ENCODE measurements around the gene MAGI2. TPM values are rescaled to one million over a fixed set of nuclear protein-coding genes. Genes with fewer than 3 reads are reported as not detected.

The MAGI2 gene
- total RNA-seq, 1 experiment from 2014 or later = 0.07 TPM

DNA sequence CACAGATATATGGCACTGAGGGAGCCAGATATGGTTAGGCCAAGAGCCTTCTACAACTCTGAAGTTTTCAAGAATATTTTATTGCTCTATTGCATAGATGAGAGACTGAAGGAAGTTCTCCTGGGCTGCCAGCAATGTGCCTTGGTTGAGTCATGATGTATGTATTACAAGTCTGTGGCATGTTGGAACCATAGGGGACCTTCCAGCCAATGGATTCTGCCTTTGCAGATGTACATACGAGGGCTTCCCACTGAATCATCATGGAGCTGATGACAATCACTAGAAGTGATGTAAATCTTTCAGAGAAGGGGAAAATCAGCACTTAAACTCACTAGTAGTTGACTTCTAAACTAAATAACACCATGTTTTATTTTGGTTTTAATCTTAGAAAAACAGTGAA is 1235.4 kb downstream of the MAGI2 start:
- ChIA-PET POLR2A (no interaction called here), CTCF (interaction anchor here (0.5 to 0.6 kb wide), 2 partner anchors 8 to 626 kb away, joined by 3 read pairs; no protein-coding TSS in a partner anchor)
- BruUV-seq (replicated peaks) = no TSS peak
- H3K4me1 Mint-ChIP-seq (ENCODE audit: insufficient read depth, unreplicated experiment) = no peaks in the 10 kb centered on the region
- no peak for TF ChIP-seq CTCF (IDR thresholded peaks at IDR 0.05; ENCODE audit: unreplicated experiment)
- intact Hi-C loops (cut with micrococcal nuclease) = no loop called here
- no peak overlapping the region for H3K4me3 Mint-ChIP-seq (ENCODE audit: unreplicated experiment)
- no peaks in the 10 kb centered on the region for H3K9me3 Mint-ChIP-seq (ENCODE audit: unreplicated experiment)
- peaks cover 93% of the 10 kb centered on the region for H3K27me3 Mint-ChIP-seq (ENCODE audit: insufficient read depth, unreplicated experiment)
- no peak overlapping the region for H3K27ac Mint-ChIP-seq (ENCODE audit: low read depth, unreplicated experiment)
- H3K36me3 Mint-ChIP-seq (ENCODE audit: insufficient read depth, unreplicated experiment) = no peaks in the 10 kb centered on the region
- DNase-seq (ENCODE audit: unreplicated experiment) = no peak

DNA sequence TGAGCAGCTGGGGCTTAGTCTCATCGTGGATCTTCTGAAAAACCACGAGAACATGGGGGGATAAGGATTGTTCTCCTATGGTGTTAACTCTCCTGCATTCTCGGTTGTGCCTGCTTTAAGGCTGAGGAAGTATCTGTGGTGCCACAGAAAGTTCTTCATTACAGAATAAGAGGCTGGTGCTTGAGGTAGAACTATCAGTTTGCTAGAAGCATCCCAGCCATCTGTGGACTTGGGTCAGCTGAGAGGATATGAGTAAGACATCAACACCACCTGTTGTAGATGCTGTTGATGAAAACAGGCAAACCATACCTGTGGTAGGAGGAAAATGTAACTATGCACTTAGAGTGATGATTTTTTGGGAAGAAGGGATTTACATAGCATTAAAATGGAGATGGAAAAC is 1238.3 kb downstream of the MAGI2 start:
- Mint-ChIP-seq H3K27ac (ENCODE audit: low read depth, unreplicated experiment) (no peak overlapping the region), H3K4me3 (ENCODE audit: unreplicated experiment) (no peak overlapping the region), H3K27me3 (ENCODE audit: insufficient read depth, unreplicated experiment) (peaks cover 86% of the 10 kb centered on the region), H3K4me1 (ENCODE audit: insufficient read depth, unreplicated experiment) (no peaks in the 10 kb centered on the region), H3K9me3 (ENCODE audit: unreplicated experiment) (no peaks in the 10 kb centered on the region), H3K36me3 (ENCODE audit: insufficient read depth, unreplicated experiment) (no peaks in the 10 kb centered on the region)
- no peak for TF ChIP-seq CTCF (IDR thresholded peaks at IDR 0.05; ENCODE audit: unreplicated experiment)
- ChIA-PET POLR2A (no interaction called here), CTCF (no interaction called here)
- intact Hi-C loops (cut with micrococcal nuclease) = no loop called here
- no TSS peak for BruUV-seq (replicated peaks)
- no peak for DNase-seq (ENCODE audit: unreplicated experiment)

GRCh38 chr7:78213402-78213801 is 1240.1 kb downstream of the MAGI2 start:
- no peak for DNase-seq (ENCODE audit: unreplicated experiment)
- Mint-ChIP-seq H3K4me3 (ENCODE audit: unreplicated experiment) (no peak overlapping the region), H3K36me3 (ENCODE audit: insufficient read depth, unreplicated experiment) (no peaks in the 10 kb centered on the region), H3K27me3 (ENCODE audit: insufficient read depth, unreplicated experiment) (peaks cover 85% of the 10 kb centered on the region), H3K4me1 (ENCODE audit: insufficient read depth, unreplicated experiment) (no peaks in the 10 kb centered on the region), H3K27ac (ENCODE audit: low read depth, unreplicated experiment) (no peak overlapping the region), H3K9me3 (ENCODE audit: unreplicated experiment) (peaks cover 2% of the 10 kb centered on the region)
- no peak for TF ChIP-seq CTCF (IDR thresholded peaks at IDR 0.05; ENCODE audit: unreplicated experiment)
- ChIA-PET POLR2A (no interaction called here), CTCF (no interaction called here)
- intact Hi-C loops (cut with micrococcal nuclease) = no loop called here
- no TSS peak for BruUV-seq (replicated peaks)

GRCh38 chr7:78212476-78213060 is 1240.9 kb downstream of the MAGI2 start:
- Mint-ChIP-seq H3K36me3 (ENCODE audit: insufficient read depth, unreplicated experiment) (no peaks in the 10 kb centered on the region), H3K4me1 (ENCODE audit: insufficient read depth, unreplicated experiment) (no peaks in the 10 kb centered on the region), H3K4me3 (ENCODE audit: unreplicated experiment) (no peak overlapping the region), H3K9me3 (ENCODE audit: unreplicated experiment) (peaks cover 7% of the 10 kb centered on the region), H3K27me3 (ENCODE audit: insufficient read depth, unreplicated experiment) (peaks cover 90% of the 10 kb centered on the region), H3K27ac (ENCODE audit: low read depth, unreplicated experiment) (no peak overlapping the region)
- CTCF ChIA-PET = no interaction called here
- BruUV-seq (replicated peaks) = no TSS peak
- intact Hi-C loops (cut with micrococcal nuclease) = no loop called here
- POLR2A ChIA-PET = no interaction called here
- no peak for DNase-seq (ENCODE audit: unreplicated experiment)
- TF ChIP-seq CTCF (IDR thresholded peaks at IDR 0.05; ENCODE audit: unreplicated experiment) = no peak

Measured in MCF 10A (cell line).